ENCODE measurements around the gene FOSL1.

DNA sequence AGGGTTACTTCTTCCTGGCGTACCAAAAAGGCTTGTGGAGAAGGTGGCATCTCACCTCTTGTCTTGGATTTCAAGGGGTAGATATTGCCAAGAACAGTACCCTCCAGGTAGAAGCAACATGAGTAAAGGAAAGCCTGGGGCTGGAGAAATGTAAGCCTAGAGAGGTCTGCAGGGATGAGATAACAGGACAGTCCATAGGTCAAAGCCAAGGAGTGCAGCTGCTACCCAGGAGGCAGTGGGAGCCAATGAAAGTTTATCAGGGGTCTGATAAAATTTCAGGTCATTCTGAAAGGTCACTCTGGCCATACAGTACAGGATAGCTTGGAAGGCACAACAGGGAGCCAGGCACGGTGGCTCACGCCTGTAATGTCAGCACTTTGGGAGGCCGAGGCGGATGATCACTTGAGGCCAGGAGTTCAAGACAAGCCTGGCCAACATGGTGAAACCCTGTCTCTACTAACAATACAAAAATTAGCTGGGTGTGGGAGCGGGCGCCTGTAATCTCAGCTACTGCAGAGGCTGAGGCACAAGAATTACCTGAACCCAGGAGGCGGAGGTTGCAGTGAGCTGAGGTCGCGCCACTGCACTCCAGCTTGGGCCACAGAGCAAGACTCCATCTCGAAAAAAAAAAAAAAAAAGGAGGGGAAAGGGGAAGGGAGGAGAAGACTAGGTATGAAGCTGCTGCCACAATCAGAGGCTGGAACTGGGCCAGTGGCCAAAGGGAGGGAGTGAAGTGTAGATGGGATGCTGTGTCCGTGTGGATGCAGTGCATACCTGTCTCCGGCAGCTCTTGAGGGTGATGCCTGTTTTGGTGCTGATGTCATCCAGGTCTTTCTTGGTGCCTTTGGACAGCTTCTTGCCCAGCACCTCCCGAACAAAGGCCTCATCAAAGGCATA lies 13.1 kb downstream of the FOSL1 start:
- TF ChIP-seq RAD21 (IDR thresholded peaks at IDR 0.05; ENCODE audit: low read depth), result no peak
- TF ChIP-seq, protein P1, sequence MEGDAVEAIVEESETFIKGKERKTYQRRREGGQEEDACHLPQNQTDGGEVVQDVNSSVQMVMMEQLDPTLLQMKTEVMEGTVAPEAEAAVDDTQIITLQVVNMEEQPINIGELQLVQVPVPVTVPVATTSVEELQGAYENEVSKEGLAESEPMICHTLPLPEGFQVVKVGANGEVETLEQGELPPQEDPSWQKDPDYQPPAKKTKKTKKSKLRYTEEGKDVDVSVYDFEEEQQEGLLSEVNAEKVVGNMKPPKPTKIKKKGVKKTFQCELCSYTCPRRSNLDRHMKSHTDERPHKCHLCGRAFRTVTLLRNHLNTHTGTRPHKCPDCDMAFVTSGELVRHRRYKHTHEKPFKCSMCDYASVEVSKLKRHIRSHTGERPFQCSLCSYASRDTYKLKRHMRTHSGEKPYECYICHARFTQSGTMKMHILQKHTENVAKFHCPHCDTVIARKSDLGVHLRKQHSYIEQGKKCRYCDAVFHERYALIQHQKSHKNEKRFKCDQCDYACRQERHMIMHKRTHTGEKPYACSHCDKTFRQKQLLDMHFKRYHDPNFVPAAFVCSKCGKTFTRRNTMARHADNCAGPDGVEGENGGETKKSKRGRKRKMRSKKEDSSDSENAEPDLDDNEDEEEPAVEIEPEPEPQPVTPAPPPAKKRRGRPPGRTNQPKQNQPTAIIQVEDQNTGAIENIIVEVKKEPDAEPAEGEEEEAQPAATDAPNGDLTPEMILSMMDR (IDR thresholded peaks at IDR 0.05 in 2 of 3, conservative IDR thresholded peaks at IDR 0.05 in 1 of 3; ENCODE audit: borderline replicate concordance in 1 of 3, insufficient read depth in 1 of 3, low read depth in 2 of 3, low read length in 2 of 3), result no peak
- no peak for TF ChIP-seq POLR2A (IDR thresholded peaks at IDR 0.05; ENCODE audit: borderline replicate concordance, extremely low read depth, insufficient read depth, insufficient read length)
- TF ChIP-seq, protein P2, sequence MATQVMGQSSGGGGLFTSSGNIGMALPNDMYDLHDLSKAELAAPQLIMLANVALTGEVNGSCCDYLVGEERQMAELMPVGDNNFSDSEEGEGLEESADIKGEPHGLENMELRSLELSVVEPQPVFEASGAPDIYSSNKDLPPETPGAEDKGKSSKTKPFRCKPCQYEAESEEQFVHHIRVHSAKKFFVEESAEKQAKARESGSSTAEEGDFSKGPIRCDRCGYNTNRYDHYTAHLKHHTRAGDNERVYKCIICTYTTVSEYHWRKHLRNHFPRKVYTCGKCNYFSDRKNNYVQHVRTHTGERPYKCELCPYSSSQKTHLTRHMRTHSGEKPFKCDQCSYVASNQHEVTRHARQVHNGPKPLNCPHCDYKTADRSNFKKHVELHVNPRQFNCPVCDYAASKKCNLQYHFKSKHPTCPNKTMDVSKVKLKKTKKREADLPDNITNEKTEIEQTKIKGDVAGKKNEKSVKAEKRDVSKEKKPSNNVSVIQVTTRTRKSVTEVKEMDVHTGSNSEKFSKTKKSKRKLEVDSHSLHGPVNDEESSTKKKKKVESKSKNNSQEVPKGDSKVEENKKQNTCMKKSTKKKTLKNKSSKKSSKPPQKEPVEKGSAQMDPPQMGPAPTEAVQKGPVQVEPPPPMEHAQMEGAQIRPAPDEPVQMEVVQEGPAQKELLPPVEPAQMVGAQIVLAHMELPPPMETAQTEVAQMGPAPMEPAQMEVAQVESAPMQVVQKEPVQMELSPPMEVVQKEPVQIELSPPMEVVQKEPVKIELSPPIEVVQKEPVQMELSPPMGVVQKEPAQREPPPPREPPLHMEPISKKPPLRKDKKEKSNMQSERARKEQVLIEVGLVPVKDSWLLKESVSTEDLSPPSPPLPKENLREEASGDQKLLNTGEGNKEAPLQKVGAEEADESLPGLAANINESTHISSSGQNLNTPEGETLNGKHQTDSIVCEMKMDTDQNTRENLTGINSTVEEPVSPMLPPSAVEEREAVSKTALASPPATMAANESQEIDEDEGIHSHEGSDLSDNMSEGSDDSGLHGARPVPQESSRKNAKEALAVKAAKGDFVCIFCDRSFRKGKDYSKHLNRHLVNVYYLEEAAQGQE (IDR thresholded peaks at IDR 0.05; ENCODE audit: low read depth), result no peak
